Cerebellar nuclear complex (tissue), 1 donor: ENCODE results near the gene PYGB.

Experiments used
- DNase-seq, 2 experiments: peaks; one replicate each; lab custom pipeline; 2025; lab: John Stamatoyannopoulos, UW

PYGB gene

GRCh38 chr20:25247956-25248785 lies at the start of gene PYGB:
Gene PYGB, plus strand, starts transcription at chr20:25248085. Its CDS starts 94 bp downstream, at chr20:25248179.
- peak in 1 of 2 experiments; percentile 40 for DNase-seq

GRCh38 chr20:25198663-25199383 lies 49.1 kb upstream of the PYGB start:
- DNase-seq, result no peak

GRCh38 chr20:25199473-25200260 lies 48.2 kb upstream of the PYGB start:
- no peak for DNase-seq

GRCh38 chr20:25203089-25203488 lies 44.8 kb upstream of the PYGB start:
- DNase-seq, result no peak

GRCh38 chr20:25203871-25204320 lies 44.0 kb upstream of the PYGB start:
- DNase-seq, result no peak

GRCh38 chr20:25204550-25205276 lies 43.2 kb upstream of the PYGB start:
- DNase-seq, result no peak

GRCh38 chr20:25205277-25206062 lies 42.4 kb upstream of the PYGB start:
- DNase-seq, result no peak

GRCh38 chr20:25206063-25206403 lies 41.9 kb upstream of the PYGB start:
- no peak for DNase-seq

- DNase-seq, result no peak
Measured at GRCh38 chr20:25206548-25206947, 41.3 kb upstream of the PYGB start.

GRCh38 chr20:25207149-25207959 lies 40.5 kb upstream of the PYGB start:
- DNase-seq, result no peak

GRCh38 chr20:25207960-25208534 lies 39.8 kb upstream of the PYGB start:
- DNase-seq, result no peak

GRCh38 chr20:25209400-25209799 lies 38.5 kb upstream of the PYGB start:
- no peak for DNase-seq

GRCh38 chr20:25209911-25210310 lies 38.0 kb upstream of the PYGB start:
- DNase-seq, result no peak

- DNase-seq, result no peak
Measured at GRCh38 chr20:25211273-25211672, 36.6 kb upstream of the PYGB start.

- no peak for DNase-seq
Measured at GRCh38 chr20:25212242-25212641, 35.6 kb upstream of the PYGB start.

- no peak for DNase-seq
Measured at GRCh38 chr20:25213566-25214425, 34.1 kb upstream of the PYGB start.

- no peak for DNase-seq
Measured at GRCh38 chr20:25214426-25214790, 33.5 kb upstream of the PYGB start.

- no peak for DNase-seq
Measured at GRCh38 chr20:25214819-25215218, 33.1 kb upstream of the PYGB start.

- DNase-seq, result no peak
Measured at GRCh38 chr20:25215521-25215920, 32.4 kb upstream of the PYGB start.
